K562 (cell line): Measurements from ENCODE around the gene POLR3A. TPM values are rescaled to one million over a fixed set of nuclear protein-coding genes. Genes with fewer than 3 reads are reported as not detected.

ENCODE experiments used
- FOSL1 ChIP-seq: fragments of 200-800 bp; sonication (Bioruptor generic); conservative IDR thresholded peaks from 2 replicates; pipeline ENCODE4 v1.6.1; 2016; ENCODE audit warnings: missing genetic modification characterization, missing compliant biosample characterization
- polyA plus RNA-seq, 8 experiments: library from polyadenylated mRNA; depleted of rRNA in 4 of 8; stranded (reverse) in 5 of 8; unstranded in 3 of 8; fragments of >200 nt; fragmentation: Nextera tagmentation in 2 of 8; fragmentation: Illumina TruSeq in 1 of 8; extraction: Ambion mirVana in 2 of 8; extraction: Trizol in 1 of 8; gene quantifications; 2 replicates each; pipeline versions ENCODE4 v1.2.1 to v1.2.3, GENCODE V29; 2011 to 2014; ENCODE audit warnings: inconsistent platforms in 1 of 8, missing spikeins in 1 of 8
- small RNA-seq: library from RNA; depleted of rRNA; stranded (forward); fragments of <200 nt; gene quantifications from one replicate; pipeline ENCODE3, GENCODE V24; 2014
- total RNA-seq, 7 experiments: library from RNA; depleted of rRNA in 6 of 7; stranded (reverse); fragments of >200 nt in 6 of 7; fragmentation: Illumina TruSeq in 2 of 7; extraction: Trizol in 2 of 7; gene quantifications; 2 replicates each; pipeline versions ENCODE4 v1.2.1 to v1.2.3, GENCODE V29; 2011 to 2021; ENCODE audit warnings: low replicate concordance in 1 of 7

The POLR3A gene
- total and polyA plus RNA-seq, 9 of the 15 experiments (the other 6 are each of a cell fraction or from before 2014, with no cell fraction given): 14.9 to 37.0 (median 26.7) TPM

GRCh38 chr10:77919713-77920108, 109.6 kb downstream of the POLR3A start (continued):
- TF ChIP-seq FOSL1 (tag): 0 out of 2 replicates have a peak, but pooled peaks have one; percentile 11

Small RNAs within 50 kb of the gene (small RNA-seq; reads per million reads assigned to genes)
- not detected for gene RF00017

Other genes with a start within 250 kb of the POLR3A start
- gene DLG5, start 102.8 kb downstream of the POLR3A start, total RNA-seq (2014; rRNA removed): 10.1 and 13.6 TPM in 2 replicates
- gene DLG5, start 102.8 kb downstream of the POLR3A start, total RNA-seq (2014; rRNA removed; fragmentation: Illumina TruSeq; extraction: Trizol): 9.2 and 9.6 TPM in 2 replicates
- 11.0 and 11.2 TPM in 2 replicates for gene DLG5, start 102.8 kb downstream of the POLR3A start, total RNA-seq (2015; rRNA removed; fragmentation: Illumina TruSeq; extraction: Trizol)
- 24.0 and 26.8 TPM in 2 replicates for gene DLG5, start 102.8 kb downstream of the POLR3A start, total RNA-seq (2021)
- 8.8 and 11.9 TPM in 2 replicates for gene DLG5, start 102.8 kb downstream of the POLR3A start, polyA plus RNA-seq (2011; rRNA removed)
- gene DLG5, start 102.8 kb downstream of the POLR3A start, polyA plus RNA-seq (2014; fragmentation: Illumina TruSeq; extraction: Trizol): 17.9 and 18.8 TPM in 2 replicates
- 1 to 10 TPM; 1.4 to 1.5 TPM for gene DLG5, start 102.8 kb downstream of the POLR3A start, polyA plus RNA-seq (2014; fragmentation: Nextera tagmentation; extraction: Ambion mirVana)
- 17.2 and 17.3 TPM in 2 replicates for gene DLG5, start 102.8 kb downstream of the POLR3A start, polyA plus RNA-seq (2014; rRNA removed)
- gene RPS24, start 4.3 kb upstream of the POLR3A start, total RNA-seq (2014; rRNA removed): 2,880 and 3,475 TPM in 2 replicates
- 5,944 and 6,754 TPM in 2 replicates for gene RPS24, start 4.3 kb upstream of the POLR3A start, total RNA-seq (2014; rRNA removed; fragmentation: Illumina TruSeq; extraction: Trizol)
- gene RPS24, start 4.3 kb upstream of the POLR3A start, total RNA-seq (2015; rRNA removed; fragmentation: Illumina TruSeq; extraction: Trizol): 6,744 and 6,794 TPM in 2 replicates
- 2,044 and 2,299 TPM in 2 replicates for gene RPS24, start 4.3 kb upstream of the POLR3A start, total RNA-seq (2021)
- 5,671 and 6,768 TPM in 2 replicates for gene RPS24, start 4.3 kb upstream of the POLR3A start, polyA plus RNA-seq (2011; rRNA removed)
- gene RPS24, start 4.3 kb upstream of the POLR3A start, polyA plus RNA-seq (2014; fragmentation: Illumina TruSeq; extraction: Trizol): 6,207 and 7,307 TPM in 2 replicates
- 1,000 to 10,000 TPM; 1,947 to 2,307 TPM for gene RPS24, start 4.3 kb upstream of the POLR3A start, polyA plus RNA-seq (2014; fragmentation: Nextera tagmentation; extraction: Ambion mirVana)
- gene RPS24, start 4.3 kb upstream of the POLR3A start, polyA plus RNA-seq (2014; rRNA removed): 5,755 and 6,708 TPM in 2 replicates